T-cell (primary cell): Measurements from ENCODE around the gene LRP1. TPM values are rescaled to one million over a fixed set of nuclear protein-coding genes. Genes with fewer than 3 reads are reported as not detected.

Experiments
- ATAC-seq, 4 experiments: fragments of 200-7000 bp in 3 of 4; fragments of 150-1000 bp in 1 of 4; cut with Tn5 transposase; replicated peaks in 1 of 4; 1 replicate in 3 of 4; 2 replicates in 1 of 4; pipeline ENCODE4 v1.10.0; 2021; ENCODE audit warnings: moderate library complexity in 3 of 4, mild to moderate bottlenecking in 2 of 4, moderate number of reproducible peaks in 1 of 4
- CTCF ChIA-PET, 2 donors: fragments of 300-600 bp; sonication (Branson Sonifier 250); formaldehyde crosslinking; loops; one replicate each; lab custom pipeline; 2022; ENCODE audit warnings: antibody characterized with exemption in 2 of 2; lab: Charles Lee
- POLR2A ChIA-PET, 2 donors: fragments of 300-600 bp; sonication (Branson Sonifier 250); formaldehyde crosslinking; loops; one replicate each; lab custom pipeline; 2022; ENCODE audit warnings: antibody characterized with exemption in 2 of 2; lab: Charles Lee
- DNase-seq, 35 experiments: peaks; one replicate each; pipeline versions ENCODE4 v3.0.0 to v3.0.0-alpha.2; 2013 to 2023
- H3K27ac ChIP-seq: one replicate; pipeline ENCODE4 v1.5.1; 2013; ENCODE audit warnings: low read length
- H3K27me3 ChIP-seq, 2 experiments: replicated peaks in 1 of 2; 1 replicate in 1 of 2; 2 replicates in 1 of 2; pipeline versions ENCODE4 v1.6.1 to v1.7.0; 2013; ENCODE audit warnings: low read length in 1 of 2, mixed read lengths in 1 of 2; ENCODE audit not compliant: control insufficient read depth in 2 of 2, insufficient read depth in 2 of 2; ENCODE audit errors: extremely low read depth in 1 of 2
- H3K36me3 ChIP-seq, 2 donors: 1 replicate in 1 of 2; 2 replicates in 1 of 2; pipeline versions ENCODE4 v1.6.1 to v1.7.0; 2013; ENCODE audit warnings: low read length in 1 of 2; ENCODE audit not compliant: control insufficient read depth in 2 of 2, insufficient read depth in 1 of 2; ENCODE audit errors: extremely low read depth in 1 of 2
- H3K4me1 ChIP-seq, 2 experiments: 1 replicate in 1 of 2; 2 replicates in 1 of 2; pipeline versions ENCODE4 v1.6.1 to v1.7.0; 2013; ENCODE audit warnings: low read length in 2 of 2, mixed read lengths in 1 of 2; ENCODE audit not compliant: insufficient read depth in 2 of 2, control insufficient read depth in 1 of 2; ENCODE audit errors: extremely low read depth in 1 of 2
- H3K4me3 ChIP-seq, 2 donors: 1 replicate in 1 of 2; 2 replicates in 1 of 2; pipeline versions ENCODE4 v1.5.1 to v1.7.0; 2013; ENCODE audit warnings: mild to moderate bottlenecking in 2 of 2, low read length in 1 of 2, moderate library complexity in 1 of 2; ENCODE audit not compliant: control insufficient read depth in 1 of 2; ENCODE audit errors: extremely low read depth in 1 of 2
- H3K9me3 ChIP-seq: 2 replicates; pipeline ENCODE4 v1.7.0; 2013
- H3K27ac Mint-ChIP-seq, 2 donors: one replicate each; pipeline ENCODE4 v1.8.0; 2020 to 2021; ENCODE audit warnings: mild to moderate bottlenecking in 2 of 2, mixed read lengths in 2 of 2
- H3K27me3 Mint-ChIP-seq, 2 donors: one replicate each; pipeline ENCODE4 v1.8.0; 2021 to 2022; ENCODE audit warnings: mixed read lengths in 2 of 2
- H3K36me3 Mint-ChIP-seq: one replicate; pipeline ENCODE4 v1.8.0; 2021; ENCODE audit warnings: mixed read lengths
- H3K4me1 Mint-ChIP-seq, 3 donors: one replicate each; pipeline ENCODE4 v1.8.0; 2020 to 2022; ENCODE audit warnings: mixed read lengths in 3 of 3, mild to moderate bottlenecking in 1 of 3
- H3K4me3 Mint-ChIP-seq, 3 donors: one replicate each; pipeline ENCODE4 v1.8.0; 2020 to 2022; ENCODE audit warnings: mild to moderate bottlenecking in 3 of 3, mixed read lengths in 3 of 3, moderate library complexity in 3 of 3
- H3K9me3 Mint-ChIP-seq, 3 donors: one replicate each; pipeline ENCODE4 v1.8.0; 2020 to 2022; ENCODE audit warnings: mixed read lengths in 3 of 3
- WGBS: methylation state at CpG from one replicate; pipeline ENCODE4 v1.1.5; 2013; ENCODE audit warnings: missing lambda C conversion rate; ENCODE audit not compliant: insufficient coverage; 5-methylcytosine and 5-hydroxymethylcytosine counted together
- total RNA-seq, 35 experiments: library from RNA in 6 of 35; stranded (reverse) in 6 of 35; fragments of 120-200 nt in 1 of 35; gene quantifications; one replicate each; pipeline versions ENCODE4 v1.2.1 to v1.2.4 and lab custom pipeline; 2013 to 2026

Gene LRP1
- total RNA-seq, 5 donors from 2014 or later (not counting 1 experiment from before 2014, with no cell fraction given) = 5.9 to 8.1 (median 7.7) TPM

DNA sequence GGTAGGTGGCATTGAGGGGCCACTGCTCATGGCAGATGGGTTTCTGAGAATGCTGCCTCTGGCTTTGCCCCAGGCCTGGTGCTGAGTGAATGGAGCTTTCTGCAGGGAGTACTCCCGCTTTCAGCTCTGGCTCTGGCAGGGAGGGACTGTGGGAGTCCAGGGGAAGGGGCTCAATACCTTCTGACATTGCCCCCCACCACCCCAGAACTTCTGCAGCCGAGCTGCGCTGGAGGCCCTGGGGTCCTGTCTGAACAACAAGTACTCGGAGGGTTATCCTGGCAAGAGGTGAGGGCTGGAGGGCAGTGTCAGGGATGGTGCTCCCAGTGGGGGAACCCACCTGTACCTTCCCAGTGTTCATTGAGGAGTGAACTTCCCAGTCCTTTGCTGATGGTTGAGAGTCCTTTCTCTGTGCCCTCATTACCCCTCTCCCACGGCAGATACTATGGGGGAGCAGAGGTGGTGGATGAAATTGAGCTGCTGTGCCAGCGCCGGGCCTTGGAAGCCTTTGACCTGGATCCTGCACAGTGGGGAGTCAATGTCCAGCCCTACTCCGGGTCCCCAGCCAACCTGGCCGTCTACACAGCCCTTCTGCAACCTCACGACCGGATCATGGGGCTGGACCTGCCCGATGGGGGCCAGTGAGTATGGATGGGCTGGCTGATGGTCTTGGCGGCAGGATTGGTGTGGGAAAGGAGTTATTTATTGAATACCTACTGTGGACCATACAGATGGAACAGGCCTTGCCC, 103.2 kb downstream of the LRP1 start:
- 100% methylated on average over 2 of the region's 13 CpGs for WGBS

GRCh38 chr12:57232156-57232756, 104.0 kb downstream of the LRP1 start:
- CTCF ChIA-PET = interaction anchor here (0.5 to 0.6 kb wide), 2 partner anchors 11 to 47 kb away, joined by 5 to 9 read pairs; no protein-coding TSS in a partner anchor
- peaks cover 37 to 70% (median 52%) of the 10 kb centered on the region in 3 donors for H3K4me1 Mint-ChIP-seq

More for the DNA sequence above, 103.2 kb downstream of the LRP1 start:
- peaks cover 14% of the 10 kb centered on the region in 2 donors for H3K27me3 Mint-ChIP-seq
- no peak overlapping the region for H3K27ac Mint-ChIP-seq
- no peak overlapping the region for H3K4me3 ChIP-seq
- no peaks in the 10 kb centered on the region for H3K9me3 ChIP-seq
- no peaks in the 10 kb centered on the region for H3K9me3 Mint-ChIP-seq
- peaks cover 17 to 36% of the 10 kb centered on the region in 2 donors for H3K36me3 ChIP-seq
- H3K27ac ChIP-seq = no peak overlapping the region
- DNase-seq (no peak), ATAC-seq (no peak)
- ChIA-PET CTCF (interaction anchor here (0.5 to 3.1 kb wide), 4 partner anchors 12 to 49 kb away, joined by 3 to 38 read pairs (median 10); no protein-coding TSS in a partner anchor), POLR2A (no interaction called here)
- peaks cover 35 to 68% (median 47%) of the 10 kb centered on the region in 3 donors for H3K4me1 Mint-ChIP-seq
- H3K27me3 ChIP-seq = peaks cover 0 to 40% of the 10 kb centered on the region in 2 experiments
- peak overlapping the region; percentile 93 to 96 (median 95) for H3K4me3 Mint-ChIP-seq
- H3K4me1 ChIP-seq = peaks cover 16 to 68% of the 10 kb centered on the region in 2 experiments
- H3K36me3 Mint-ChIP-seq = peaks cover 36% of the 10 kb centered on the region

DNA sequence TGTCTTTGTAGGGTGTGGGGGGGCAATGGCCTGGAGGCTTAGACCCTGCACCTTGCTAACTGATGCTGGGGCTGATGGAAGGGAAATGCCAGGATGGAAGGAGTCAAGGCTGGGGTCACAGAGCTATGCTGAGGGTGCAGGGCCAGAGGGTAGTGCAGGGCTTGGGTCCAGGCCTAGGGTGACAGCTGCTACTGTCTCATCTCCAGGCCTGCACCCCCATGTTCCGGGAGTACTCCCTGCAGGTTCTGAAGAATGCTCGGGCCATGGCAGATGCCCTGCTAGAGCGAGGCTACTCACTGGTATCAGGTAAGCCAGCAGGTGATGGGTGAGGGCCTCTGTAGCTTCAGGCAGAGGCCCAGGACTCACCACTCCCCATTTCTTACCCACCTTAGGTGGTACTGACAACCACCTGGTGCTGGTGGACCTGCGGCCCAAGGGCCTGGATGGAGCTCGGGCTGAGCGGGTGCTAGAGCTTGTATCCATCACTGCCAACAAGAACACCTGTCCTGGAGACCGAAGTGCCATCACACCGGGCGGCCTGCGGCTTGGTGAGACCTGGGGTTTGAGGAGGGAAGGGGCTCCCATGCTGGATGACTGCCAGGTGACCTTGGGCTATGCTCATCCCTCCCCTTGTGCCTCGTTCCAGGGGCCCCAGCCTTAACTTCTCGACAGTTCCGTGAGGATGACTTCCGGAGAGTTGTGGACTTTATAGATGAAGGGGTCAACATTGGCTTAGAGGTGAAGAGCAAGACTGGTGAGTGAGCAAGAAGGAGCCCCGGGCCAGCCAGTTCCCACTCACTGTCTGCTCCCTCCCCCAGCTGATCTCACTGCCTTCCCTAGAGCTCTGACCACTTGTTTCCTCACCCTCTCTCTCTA, 105.3 kb downstream of the LRP1 start:
- no peak for DNase-seq
- Histone ChIP-seq H3K27ac (peak overlapping the region; percentile 23), H3K4me3 (no peak overlapping the region), H3K27me3 (peaks cover 8 to 50% of the 10 kb centered on the region in 2 experiments), H3K36me3 (peaks cover 17 to 36% of the 10 kb centered on the region in 2 donors), H3K4me1 (peaks cover 27 to 77% of the 10 kb centered on the region in 2 experiments), H3K9me3 (no peaks in the 10 kb centered on the region)
- Mint-ChIP-seq H3K9me3 (no peaks in the 10 kb centered on the region), H3K4me3 (no peak overlapping the region), H3K4me1 (peaks cover 42 to 75% (median 54%) of the 10 kb centered on the region in 3 donors), H3K27me3 (peaks cover 22 to 23% of the 10 kb centered on the region in 2 donors), H3K27ac (peak overlapping the region in 1 of 2 donors; percentile 79), H3K36me3 (peaks cover 36% of the 10 kb centered on the region)
- no peak for ATAC-seq
- WGBS = 98% methylated on average over 8 of the region's 15 CpGs
- CTCF ChIA-PET = interaction anchor here in 1 of 2 donors (1.0 kb wide), 1 partner anchor 20 kb away, joined by 5 read pairs; no protein-coding TSS in a partner anchor
- POLR2A ChIA-PET = no interaction called here

More at GRCh38 chr12:57232156-57232756, 104.0 kb downstream of the LRP1 start:
- DNase-seq = no peak
- peaks cover 2 to 40% of the 10 kb centered on the region in 2 experiments for H3K27me3 ChIP-seq
- no peak overlapping the region for H3K4me3 Mint-ChIP-seq
- no peak overlapping the region for H3K27ac ChIP-seq
- H3K36me3 ChIP-seq = peaks cover 17 to 36% of the 10 kb centered on the region in 2 donors
- H3K4me1 ChIP-seq = peaks cover 21 to 69% of the 10 kb centered on the region in 2 experiments
- 97% methylated on average over 6 of the region's 19 CpGs for WGBS
- H3K36me3 Mint-ChIP-seq = peaks cover 36% of the 10 kb centered on the region
- no peak overlapping the region for H3K27ac Mint-ChIP-seq
- H3K4me3 ChIP-seq = no peak overlapping the region
- no peaks in the 10 kb centered on the region for H3K9me3 Mint-ChIP-seq
- POLR2A ChIA-PET = no interaction called here
- ATAC-seq = no peak
- H3K27me3 Mint-ChIP-seq = peaks cover 16 to 19% of the 10 kb centered on the region in 2 donors
- H3K9me3 ChIP-seq = no peaks in the 10 kb centered on the region

DNA sequence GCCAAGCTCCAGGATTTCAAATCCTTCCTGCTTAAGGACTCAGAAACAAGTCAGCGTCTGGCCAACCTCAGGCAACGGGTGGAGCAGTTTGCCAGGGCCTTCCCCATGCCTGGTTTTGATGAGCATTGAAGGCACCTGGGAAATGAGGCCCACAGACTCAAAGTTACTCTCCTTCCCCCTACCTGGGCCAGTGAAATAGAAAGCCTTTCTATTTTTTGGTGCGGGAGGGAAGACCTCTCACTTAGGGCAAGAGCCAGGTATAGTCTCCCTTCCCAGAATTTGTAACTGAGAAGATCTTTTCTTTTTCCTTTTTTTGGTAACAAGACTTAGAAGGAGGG, 105.9 kb downstream of the LRP1 start:
- ChIA-PET POLR2A (no interaction called here), CTCF (interaction anchor here in 1 of 2 donors (1.0 kb wide), 1 partner anchor 21 kb away, joined by 5 read pairs; no protein-coding TSS in a partner anchor)
- DNase-seq (no peak), ATAC-seq (no peak)
- Mint-ChIP-seq H3K4me1 (peaks cover 42 to 75% (median 54%) of the 10 kb centered on the region in 3 donors), H3K9me3 (no peaks in the 10 kb centered on the region), H3K27ac (peak overlapping the region in 1 of 2 donors; percentile 79), H3K4me3 (peak overlapping the region in 1 of 3 donors; percentile 13), H3K27me3 (peaks cover 27% of the 10 kb centered on the region in 2 donors), H3K36me3 (peaks cover 36% of the 10 kb centered on the region)
- WGBS = 100% methylated on average over 2 of the region's 3 CpGs
- H3K27me3 ChIP-seq = peaks cover 10 to 56% of the 10 kb centered on the region in 2 experiments
- peaks cover 26 to 77% of the 10 kb centered on the region in 2 experiments for H3K4me1 ChIP-seq
- H3K4me3 ChIP-seq = no peak overlapping the region
- peaks cover 17 to 36% of the 10 kb centered on the region in 2 donors for H3K36me3 ChIP-seq
- no peaks in the 10 kb centered on the region for H3K9me3 ChIP-seq
- H3K27ac ChIP-seq = peak overlapping the region; percentile 23

GRCh38 chr12:57234571-57235016, 106.3 kb downstream of the LRP1 start:
- peak overlapping the region in 2 of 3 donors; percentile 11 to 13 for H3K4me3 Mint-ChIP-seq
- Histone ChIP-seq H3K27me3 (peaks cover 10 to 60% of the 10 kb centered on the region in 2 experiments), H3K9me3 (no peaks in the 10 kb centered on the region), H3K36me3 (peaks cover 17 to 36% of the 10 kb centered on the region in 2 donors), H3K4me1 (peaks cover 28 to 77% of the 10 kb centered on the region in 2 experiments), H3K27ac (peak overlapping the region; percentile 18), H3K4me3 (no peak overlapping the region)
- DNase-seq (no peak), ATAC-seq (no peak)
- H3K4me1 Mint-ChIP-seq = peaks cover 42 to 75% (median 54%) of the 10 kb centered on the region in 3 donors
- ChIA-PET CTCF (no interaction called here), POLR2A (no interaction called here)
- peaks cover 27% of the 10 kb centered on the region in 2 donors for H3K27me3 Mint-ChIP-seq
- WGBS = 92% methylated on average over 6 of the region's 10 CpGs
- no peaks in the 10 kb centered on the region for H3K9me3 Mint-ChIP-seq
- H3K36me3 Mint-ChIP-seq = peaks cover 36% of the 10 kb centered on the region
- H3K27ac Mint-ChIP-seq = peak overlapping the region in 1 of 2 donors; percentile 79
